NCI-H1930 (cell line): ENCODE measurements around the gene CHD3.
"Not testable (repeated sequence)": the region's sequence is repeated elsewhere in the genome, so short reads cannot be mapped to it uniquely, and the experiment has no call there.

ENCODE experiments used
- DNase-seq, 2 experiments: peaks; one replicate each; lab custom pipeline; 2025; lab: John Stamatoyannopoulos, UW

Gene CHD3

GRCh38 chr17:7931709-7932482, 43.3 kb downstream of the CHD3 start, which contains the start of the genes CNTROB and TRAPPC1:
Gene CNTROB (plus strand): TSS chr17:7932206. CDS start chr17:7933080, 874 bp downstream.
Gene TRAPPC1 (minus strand): TSS chr17:7931946. CDS start chr17:7931829, 117 bp downstream.
- peak; percentile 98 to 99 for DNase-seq

GRCh38 chr17:7932483-7932891, 43.9 kb downstream of the CHD3 start:
- DNase-seq = no peak

GRCh38 chr17:7932949-7933348, 44.4 kb downstream of the CHD3 start:
- peak in 1 of 2 experiments; percentile 14 for DNase-seq

- DNase-seq = no peak
Measured at GRCh38 chr17:7935859-7936258, 47.3 kb downstream of the CHD3 start.

GRCh38 chr17:7940034-7940433, 51.4 kb downstream of the CHD3 start:
- DNase-seq = no peak

- DNase-seq = no peak
Measured at GRCh38 chr17:7940743-7941142, 52.2 kb downstream of the CHD3 start.

GRCh38 chr17:7943291-7943690, 54.7 kb downstream of the CHD3 start:
- no peak for DNase-seq

- no peak for DNase-seq
Measured at GRCh38 chr17:7944326-7944725, 55.7 kb downstream of the CHD3 start.

GRCh38 chr17:7945651-7946050, 57.1 kb downstream of the CHD3 start:
- no peak for DNase-seq

- no peak for DNase-seq
Measured at GRCh38 chr17:7946441-7946840, 57.9 kb downstream of the CHD3 start.

GRCh38 chr17:7947651-7948050, 59.1 kb downstream of the CHD3 start:
- no peak for DNase-seq

GRCh38 chr17:7950578-7950977, 62.0 kb downstream of the CHD3 start:
- no peak for DNase-seq

GRCh38 chr17:7951143-7951792, 62.7 kb downstream of the CHD3 start:
- no peak for DNase-seq

- not testable (repeated sequence) for DNase-seq
Measured at GRCh38 chr17:7953266-7953665, 64.7 kb downstream of the CHD3 start.

- DNase-seq = no peak
Measured at GRCh38 chr17:7955414-7956227, 67.0 kb downstream of the CHD3 start.

- DNase-seq = no peak
Measured at GRCh38 chr17:7956228-7956965, 67.8 kb downstream of the CHD3 start.

GRCh38 chr17:7959503-7960253, 71.1 kb downstream of the CHD3 start:
- no peak for DNase-seq

- DNase-seq = no peak
Measured at GRCh38 chr17:7961421-7961820, 72.8 kb downstream of the CHD3 start.
